NK-92 treated with Interleukin-12 subunit alpha and Interleukin-12 subunit beta, amount 100 ng/mL, for 24 hours (cell line): ENCODE data around the gene MINDY4.
A peak's percentile ranks its signal among the peaks of the same experiment; 100 is the strongest.

Source experiments
- DNase-seq: peaks from one replicate; lab custom pipeline; 2025; lab: John Stamatoyannopoulos, UW

The MINDY4 gene

GRCh38 chr7:30852744-30853288 is 81.6 kb downstream of the MINDY4 start:
- DNase-seq = no peak

- DNase-seq = no peak
Measured at GRCh38 chr7:30853576-30853975, 82.4 kb downstream of the MINDY4 start.

- no peak for DNase-seq
Measured at GRCh38 chr7:30855936-30856335, 84.7 kb downstream of the MINDY4 start.

GRCh38 chr7:30858576-30858975 is 87.4 kb downstream of the MINDY4 start:
- no peak for DNase-seq

- DNase-seq = no peak
Measured at GRCh38 chr7:30859202-30859939, 88.2 kb downstream of the MINDY4 start.

- DNase-seq = no peak
Measured at GRCh38 chr7:30859940-30860496, 88.8 kb downstream of the MINDY4 start.

GRCh38 chr7:30861612-30862011 is 90.4 kb downstream of the MINDY4 start:
- DNase-seq = no peak

GRCh38 chr7:30862995-30863705 is 91.9 kb downstream of the MINDY4 start:
- DNase-seq = no peak

- no peak for DNase-seq
Measured at GRCh38 chr7:30863706-30864035, 92.5 kb downstream of the MINDY4 start.

- no peak for DNase-seq
Measured at GRCh38 chr7:30864101-30864500, 92.9 kb downstream of the MINDY4 start.

GRCh38 chr7:30865076-30865475 is 93.9 kb downstream of the MINDY4 start:
- no peak for DNase-seq

GRCh38 chr7:30865821-30866220 is 94.6 kb downstream of the MINDY4 start:
- DNase-seq = no peak

- no peak for DNase-seq
Measured at GRCh38 chr7:30866939-30867338, 95.7 kb downstream of the MINDY4 start.

GRCh38 chr7:30867483-30867882 is 96.3 kb downstream of the MINDY4 start:
- DNase-seq = no peak

GRCh38 chr7:30869794-30870611 is 98.8 kb downstream of the MINDY4 start:
- no peak for DNase-seq

GRCh38 chr7:30870821-30871518 is 99.8 kb downstream of the MINDY4 start:
- no peak for DNase-seq

GRCh38 chr7:30871655-30872054 is 100.4 kb downstream of the MINDY4 start:
- DNase-seq = no peak

GRCh38 chr7:30873207-30873606 is 102.0 kb downstream of the MINDY4 start:
- DNase-seq = no peak

- DNase-seq = no peak
Measured at GRCh38 chr7:30873656-30874055, 102.4 kb downstream of the MINDY4 start.

- peak; percentile 11 for DNase-seq
Measured at GRCh38 chr7:30874656-30875302, 103.6 kb downstream of the MINDY4 start.
